Smooth muscle cell (in vitro differentiated cells): ENCODE results near the gene DOCK8. TPM values are rescaled to one million over a fixed set of nuclear protein-coding genes. Genes with fewer than 3 reads are reported as not detected.

ENCODE experiments used
- DNase-seq: peaks from one replicate; lab custom pipeline; 2025; ENCODE audit not compliant: unreplicated experiment; lab: John Stamatoyannopoulos, UW
- H2AFZ ChIP-seq: fragments of 200-600 bp; sonication (generic); 2 replicates; pipeline ENCODE4 v1.6.0; 2016; ENCODE audit warnings: antibody characterized with exemption, low read depth, mild to moderate bottlenecking
- H3F3A ChIP-seq: fragments of 200-600 bp; sonication (generic); 2 replicates; pipeline ENCODE4 v1.6.0; 2017; ENCODE audit warnings: antibody characterized with exemption, low read depth
- H3K27ac ChIP-seq: fragments of 200-600 bp; sonication (generic); 2 replicates; pipeline ENCODE4 v1.5.1; 2016; ENCODE audit warnings: low read depth, mild to moderate bottlenecking
- H3K27me3 ChIP-seq: fragments of 200-600 bp; sonication (generic); 2 replicates; pipeline ENCODE4 v1.6.1; 2016; ENCODE audit warnings: low read depth, mild to moderate bottlenecking
- H3K36me3 ChIP-seq: fragments of 200-600 bp; sonication (generic); 2 replicates; pipeline ENCODE4 v1.5.1; 2016; ENCODE audit warnings: low read depth
- H3K4me1 ChIP-seq: fragments of 200-600 bp; sonication (generic); 2 replicates; pipeline ENCODE4 v1.5.1; 2016; ENCODE audit warnings: low read depth
- H3K4me2 ChIP-seq: fragments of 200-600 bp; sonication (generic); 2 replicates; pipeline ENCODE4 v1.6.0; 2016; ENCODE audit warnings: mild to moderate bottlenecking
- H3K4me3 ChIP-seq: fragments of 200-600 bp; sonication (generic); 2 replicates; pipeline ENCODE4 v1.5.1; 2016; ENCODE audit warnings: mild to moderate bottlenecking
- H3K79me2 ChIP-seq: fragments of 200-600 bp; sonication (generic); 2 replicates; pipeline ENCODE4 v1.6.0; 2016; ENCODE audit warnings: low read depth, mild to moderate bottlenecking
- H3K9ac ChIP-seq: fragments of 200-600 bp; sonication (generic); 2 replicates; pipeline ENCODE4 v1.6.0; 2016; ENCODE audit warnings: low read depth
- H3K9me3 ChIP-seq: fragments of 200-600 bp; sonication (generic); replicated peaks from 2 replicates; pipeline ENCODE4 v1.5.1; 2016; ENCODE audit warnings: low read depth
- H4K20me1 ChIP-seq: fragments of 200-600 bp; sonication (generic); 2 replicates; pipeline ENCODE4 v1.6.0; 2016; ENCODE audit warnings: low read depth
- WGBS: methylation state at CpG from one replicate; pipeline ENCODE4 v1.1.7; 2016; ENCODE audit warnings: low lambda C conversion rate; 5-methylcytosine and 5-hydroxymethylcytosine counted together
- polyA plus RNA-seq: library from polyadenylated mRNA; unstranded; fragments of >200 nt; fragmentation: Nextera tagmentation; extraction: Ambion mirVana; gene quantifications from 2 replicates; pipeline ENCODE4 v1.2.1, GENCODE V29; 2016
- total RNA-seq: library from RNA; depleted of rRNA; stranded (reverse); fragments of >200 nt; gene quantifications from 2 replicates; pipeline ENCODE4 v1.2.3, GENCODE V29; 2014
- TF ChIP-seq, protein P1 (sequence below): fragments of 200-600 bp; sonication (generic); IDR thresholded peaks from 2 replicates; pipeline ENCODE4 v1.5.1; 2017; ENCODE audit warnings: borderline replicate concordance, mild to moderate bottlenecking, antibody characterized with exemption; ENCODE audit not compliant: insufficient read depth, poor library complexity, severe bottlenecking

Gene DOCK8
- total and polyA plus RNA-seq, 2 experiments from 2014 or later, result 0.18 to 4.9 TPM

GRCh38 chr9:251398-251797 is 36.7 kb downstream of the DOCK8 start:
- no peak overlapping the region for H3K27ac ChIP-seq
- no peaks in the 10 kb centered on the region for H3K4me1 ChIP-seq
- H2AFZ ChIP-seq, result no peak overlapping the region
- no peak overlapping the region for H3K4me2 ChIP-seq
- TF ChIP-seq, protein P1, sequence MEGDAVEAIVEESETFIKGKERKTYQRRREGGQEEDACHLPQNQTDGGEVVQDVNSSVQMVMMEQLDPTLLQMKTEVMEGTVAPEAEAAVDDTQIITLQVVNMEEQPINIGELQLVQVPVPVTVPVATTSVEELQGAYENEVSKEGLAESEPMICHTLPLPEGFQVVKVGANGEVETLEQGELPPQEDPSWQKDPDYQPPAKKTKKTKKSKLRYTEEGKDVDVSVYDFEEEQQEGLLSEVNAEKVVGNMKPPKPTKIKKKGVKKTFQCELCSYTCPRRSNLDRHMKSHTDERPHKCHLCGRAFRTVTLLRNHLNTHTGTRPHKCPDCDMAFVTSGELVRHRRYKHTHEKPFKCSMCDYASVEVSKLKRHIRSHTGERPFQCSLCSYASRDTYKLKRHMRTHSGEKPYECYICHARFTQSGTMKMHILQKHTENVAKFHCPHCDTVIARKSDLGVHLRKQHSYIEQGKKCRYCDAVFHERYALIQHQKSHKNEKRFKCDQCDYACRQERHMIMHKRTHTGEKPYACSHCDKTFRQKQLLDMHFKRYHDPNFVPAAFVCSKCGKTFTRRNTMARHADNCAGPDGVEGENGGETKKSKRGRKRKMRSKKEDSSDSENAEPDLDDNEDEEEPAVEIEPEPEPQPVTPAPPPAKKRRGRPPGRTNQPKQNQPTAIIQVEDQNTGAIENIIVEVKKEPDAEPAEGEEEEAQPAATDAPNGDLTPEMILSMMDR, result no peak
- DNase-seq, result no peak
- H4K20me1 ChIP-seq, result no peaks in the 10 kb centered on the region
- H3K27me3 ChIP-seq, result no peaks in the 10 kb centered on the region
- no peaks in the 10 kb centered on the region for H3K9me3 ChIP-seq
- H3K36me3 ChIP-seq, result no peaks in the 10 kb centered on the region
- no peaks in the 10 kb centered on the region for H3F3A ChIP-seq
- 70% methylated on average over 5 of the region's 5 CpGs for WGBS
- H3K4me3 ChIP-seq, result no peak overlapping the region
- H3K9ac ChIP-seq, result no peak overlapping the region
- H3K79me2 ChIP-seq, result no peaks in the 10 kb centered on the region

- TF ChIP-seq, protein P1, result no peak
- 75% methylated on average over 3 of the region's 3 CpGs for WGBS
- H3K4me2 ChIP-seq, result no peak overlapping the region
These were observed 38.9 kb downstream of the DOCK8 start for GRCh38 chr9:253539-253938.

DNA sequence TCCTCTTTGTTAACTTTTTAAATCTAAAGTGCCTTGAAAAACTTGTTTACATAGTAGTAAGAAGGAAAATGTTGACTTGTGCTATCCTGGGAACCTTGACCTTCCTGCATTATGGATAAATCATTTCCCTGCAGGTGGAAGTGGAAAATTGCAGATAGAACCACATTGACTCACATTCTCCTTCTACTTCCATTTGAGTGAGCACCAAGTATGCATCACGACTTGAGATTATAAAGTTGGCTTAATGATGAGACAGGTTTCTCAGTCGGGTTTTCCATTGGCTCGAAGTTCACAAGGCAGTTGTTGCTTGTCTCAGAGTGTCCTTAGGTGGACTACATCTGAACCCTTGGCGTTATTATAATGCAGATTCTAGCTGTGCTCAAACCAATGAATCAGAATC is 39.9 kb downstream of the DOCK8 start:
- WGBS, result 79% methylated on average over 4 of the region's 4 CpGs
- H2AFZ ChIP-seq, result no peak overlapping the region
- no peaks in the 10 kb centered on the region for H3F3A ChIP-seq
- no peak overlapping the region for H3K9ac ChIP-seq
- no peaks in the 10 kb centered on the region for H3K36me3 ChIP-seq
- TF ChIP-seq, protein P1, result no peak
- DNase-seq, result no peak
- no peaks in the 10 kb centered on the region for H4K20me1 ChIP-seq
- no peaks in the 10 kb centered on the region for H3K79me2 ChIP-seq
- H3K4me3 ChIP-seq, result no peak overlapping the region
- no peak overlapping the region for H3K27ac ChIP-seq
- H3K4me1 ChIP-seq, result no peaks in the 10 kb centered on the region
- no peaks in the 10 kb centered on the region for H3K9me3 ChIP-seq
- H3K27me3 ChIP-seq, result no peaks in the 10 kb centered on the region
- no peak overlapping the region for H3K4me2 ChIP-seq

More at GRCh38 chr9:253539-253938, 38.9 kb downstream of the DOCK8 start:
- no peak overlapping the region for H3K9ac ChIP-seq
- H3K27me3 ChIP-seq, result no peaks in the 10 kb centered on the region
- no peaks in the 10 kb centered on the region for H3K4me1 ChIP-seq
- no peak overlapping the region for H3K27ac ChIP-seq
- no peaks in the 10 kb centered on the region for H4K20me1 ChIP-seq
- H3K36me3 ChIP-seq, result no peaks in the 10 kb centered on the region
- H3K9me3 ChIP-seq, result no peaks in the 10 kb centered on the region
- no peaks in the 10 kb centered on the region for H3K79me2 ChIP-seq
- no peak for DNase-seq
- no peak overlapping the region for H3K4me3 ChIP-seq
- no peaks in the 10 kb centered on the region for H3F3A ChIP-seq
- H2AFZ ChIP-seq, result no peak overlapping the region

- no peaks in the 10 kb centered on the region for H3K9me3 ChIP-seq
- no peaks in the 10 kb centered on the region for H3K27me3 ChIP-seq
- DNase-seq, result no peak
- no peaks in the 10 kb centered on the region for H3F3A ChIP-seq
- H3K36me3 ChIP-seq, result no peaks in the 10 kb centered on the region
- TF ChIP-seq, protein P1, result no peak
- no peak overlapping the region for H3K4me2 ChIP-seq
- H3K4me3 ChIP-seq, result no peak overlapping the region
- H2AFZ ChIP-seq, result no peak overlapping the region
- no peaks in the 10 kb centered on the region for H3K79me2 ChIP-seq
- H3K4me1 ChIP-seq, result no peaks in the 10 kb centered on the region
- H4K20me1 ChIP-seq, result no peaks in the 10 kb centered on the region
- H3K9ac ChIP-seq, result no peak overlapping the region
- H3K27ac ChIP-seq, result no peak overlapping the region
- WGBS, result 92% methylated on average over 1 of the region's 1 CpG
These were observed 43.3 kb downstream of the DOCK8 start for GRCh38 chr9:257957-258356.
